Smooth muscle cell (in vitro differentiated cells): Measurements from ENCODE around the gene VAV2. TPM values are rescaled to one million over a fixed set of nuclear protein-coding genes. Genes with fewer than 3 reads are reported as not detected.

Experiments used
- DNase-seq: peaks from one replicate; lab custom pipeline; 2025; ENCODE audit not compliant: unreplicated experiment; lab: John Stamatoyannopoulos, UW
- H2AFZ ChIP-seq: fragments of 200-600 bp; sonication (generic); 2 replicates; pipeline ENCODE4 v1.6.0; 2016; ENCODE audit warnings: antibody characterized with exemption, low read depth, mild to moderate bottlenecking
- H3F3A ChIP-seq: fragments of 200-600 bp; sonication (generic); 2 replicates; pipeline ENCODE4 v1.6.0; 2017; ENCODE audit warnings: antibody characterized with exemption, low read depth
- H3K27ac ChIP-seq: fragments of 200-600 bp; sonication (generic); 2 replicates; pipeline ENCODE4 v1.5.1; 2016; ENCODE audit warnings: low read depth, mild to moderate bottlenecking
- H3K27me3 ChIP-seq: fragments of 200-600 bp; sonication (generic); 2 replicates; pipeline ENCODE4 v1.6.1; 2016; ENCODE audit warnings: low read depth, mild to moderate bottlenecking
- H3K36me3 ChIP-seq: fragments of 200-600 bp; sonication (generic); 2 replicates; pipeline ENCODE4 v1.5.1; 2016; ENCODE audit warnings: low read depth
- H3K4me1 ChIP-seq: fragments of 200-600 bp; sonication (generic); 2 replicates; pipeline ENCODE4 v1.5.1; 2016; ENCODE audit warnings: low read depth
- H3K4me2 ChIP-seq: fragments of 200-600 bp; sonication (generic); 2 replicates; pipeline ENCODE4 v1.6.0; 2016; ENCODE audit warnings: mild to moderate bottlenecking
- H3K4me3 ChIP-seq: fragments of 200-600 bp; sonication (generic); 2 replicates; pipeline ENCODE4 v1.5.1; 2016; ENCODE audit warnings: mild to moderate bottlenecking
- H3K79me2 ChIP-seq: fragments of 200-600 bp; sonication (generic); 2 replicates; pipeline ENCODE4 v1.6.0; 2016; ENCODE audit warnings: low read depth, mild to moderate bottlenecking
- H3K9ac ChIP-seq: fragments of 200-600 bp; sonication (generic); 2 replicates; pipeline ENCODE4 v1.6.0; 2016; ENCODE audit warnings: low read depth
- H3K9me3 ChIP-seq: fragments of 200-600 bp; sonication (generic); replicated peaks from 2 replicates; pipeline ENCODE4 v1.5.1; 2016; ENCODE audit warnings: low read depth
- H4K20me1 ChIP-seq: fragments of 200-600 bp; sonication (generic); 2 replicates; pipeline ENCODE4 v1.6.0; 2016; ENCODE audit warnings: low read depth
- WGBS: methylation state at CpG from one replicate; pipeline ENCODE4 v1.1.7; 2016; ENCODE audit warnings: low lambda C conversion rate; 5-methylcytosine and 5-hydroxymethylcytosine counted together
- polyA plus RNA-seq: library from polyadenylated mRNA; unstranded; fragments of >200 nt; fragmentation: Nextera tagmentation; extraction: Ambion mirVana; gene quantifications from 2 replicates; pipeline ENCODE4 v1.2.1, GENCODE V29; 2016
- total RNA-seq: library from RNA; depleted of rRNA; stranded (reverse); fragments of >200 nt; gene quantifications from 2 replicates; pipeline ENCODE4 v1.2.3, GENCODE V29; 2014
- TF ChIP-seq, protein P1 (sequence below): fragments of 200-600 bp; sonication (generic); IDR thresholded peaks from 2 replicates; pipeline ENCODE4 v1.5.1; 2017; ENCODE audit warnings: borderline replicate concordance, mild to moderate bottlenecking, antibody characterized with exemption; ENCODE audit not compliant: insufficient read depth, poor library complexity, severe bottlenecking

Gene VAV2
- total and polyA plus RNA-seq, 2 experiments from 2014 or later = 26.2 to 35.3 TPM

DNA sequence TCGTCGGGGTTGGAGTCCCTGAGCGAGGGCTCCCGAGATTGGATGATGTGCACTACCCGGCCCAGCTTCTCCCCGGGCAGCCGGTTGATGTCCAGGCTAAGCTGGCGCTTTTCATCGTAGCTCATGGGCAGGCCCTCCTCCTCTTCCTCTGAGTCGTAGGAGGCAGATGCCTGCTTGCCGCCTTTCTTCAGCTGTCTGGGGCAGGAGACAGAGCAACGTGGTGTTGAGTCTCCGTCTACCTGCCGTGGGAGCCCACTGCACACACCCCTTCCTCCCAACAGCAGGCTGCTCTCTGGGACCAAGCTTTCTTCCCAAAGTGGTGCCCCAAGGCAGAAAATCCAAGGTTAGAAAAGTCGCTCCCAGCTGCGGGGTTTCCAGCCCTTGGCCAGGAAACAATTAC, 44.0 kb upstream of the VAV2 start:
- 96% methylated on average over 16 of the region's 16 CpGs for WGBS
- H3K9me3 ChIP-seq = no peaks in the 10 kb centered on the region
- H3F3A ChIP-seq = peaks cover 4% of the 10 kb centered on the region
- H3K4me1 ChIP-seq = no peaks in the 10 kb centered on the region
- no peak overlapping the region for H3K4me3 ChIP-seq
- peaks cover 3% of the 10 kb centered on the region for H3K36me3 ChIP-seq
- no peak overlapping the region for H3K9ac ChIP-seq
- no peak overlapping the region for H2AFZ ChIP-seq
- no peaks in the 10 kb centered on the region for H4K20me1 ChIP-seq
- H3K4me2 ChIP-seq = no peak overlapping the region
- H3K27ac ChIP-seq = no peak overlapping the region
- DNase-seq = no peak
- H3K27me3 ChIP-seq = no peaks in the 10 kb centered on the region
- TF ChIP-seq, protein P1, sequence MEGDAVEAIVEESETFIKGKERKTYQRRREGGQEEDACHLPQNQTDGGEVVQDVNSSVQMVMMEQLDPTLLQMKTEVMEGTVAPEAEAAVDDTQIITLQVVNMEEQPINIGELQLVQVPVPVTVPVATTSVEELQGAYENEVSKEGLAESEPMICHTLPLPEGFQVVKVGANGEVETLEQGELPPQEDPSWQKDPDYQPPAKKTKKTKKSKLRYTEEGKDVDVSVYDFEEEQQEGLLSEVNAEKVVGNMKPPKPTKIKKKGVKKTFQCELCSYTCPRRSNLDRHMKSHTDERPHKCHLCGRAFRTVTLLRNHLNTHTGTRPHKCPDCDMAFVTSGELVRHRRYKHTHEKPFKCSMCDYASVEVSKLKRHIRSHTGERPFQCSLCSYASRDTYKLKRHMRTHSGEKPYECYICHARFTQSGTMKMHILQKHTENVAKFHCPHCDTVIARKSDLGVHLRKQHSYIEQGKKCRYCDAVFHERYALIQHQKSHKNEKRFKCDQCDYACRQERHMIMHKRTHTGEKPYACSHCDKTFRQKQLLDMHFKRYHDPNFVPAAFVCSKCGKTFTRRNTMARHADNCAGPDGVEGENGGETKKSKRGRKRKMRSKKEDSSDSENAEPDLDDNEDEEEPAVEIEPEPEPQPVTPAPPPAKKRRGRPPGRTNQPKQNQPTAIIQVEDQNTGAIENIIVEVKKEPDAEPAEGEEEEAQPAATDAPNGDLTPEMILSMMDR = no peak
- no peaks in the 10 kb centered on the region for H3K79me2 ChIP-seq

DNA sequence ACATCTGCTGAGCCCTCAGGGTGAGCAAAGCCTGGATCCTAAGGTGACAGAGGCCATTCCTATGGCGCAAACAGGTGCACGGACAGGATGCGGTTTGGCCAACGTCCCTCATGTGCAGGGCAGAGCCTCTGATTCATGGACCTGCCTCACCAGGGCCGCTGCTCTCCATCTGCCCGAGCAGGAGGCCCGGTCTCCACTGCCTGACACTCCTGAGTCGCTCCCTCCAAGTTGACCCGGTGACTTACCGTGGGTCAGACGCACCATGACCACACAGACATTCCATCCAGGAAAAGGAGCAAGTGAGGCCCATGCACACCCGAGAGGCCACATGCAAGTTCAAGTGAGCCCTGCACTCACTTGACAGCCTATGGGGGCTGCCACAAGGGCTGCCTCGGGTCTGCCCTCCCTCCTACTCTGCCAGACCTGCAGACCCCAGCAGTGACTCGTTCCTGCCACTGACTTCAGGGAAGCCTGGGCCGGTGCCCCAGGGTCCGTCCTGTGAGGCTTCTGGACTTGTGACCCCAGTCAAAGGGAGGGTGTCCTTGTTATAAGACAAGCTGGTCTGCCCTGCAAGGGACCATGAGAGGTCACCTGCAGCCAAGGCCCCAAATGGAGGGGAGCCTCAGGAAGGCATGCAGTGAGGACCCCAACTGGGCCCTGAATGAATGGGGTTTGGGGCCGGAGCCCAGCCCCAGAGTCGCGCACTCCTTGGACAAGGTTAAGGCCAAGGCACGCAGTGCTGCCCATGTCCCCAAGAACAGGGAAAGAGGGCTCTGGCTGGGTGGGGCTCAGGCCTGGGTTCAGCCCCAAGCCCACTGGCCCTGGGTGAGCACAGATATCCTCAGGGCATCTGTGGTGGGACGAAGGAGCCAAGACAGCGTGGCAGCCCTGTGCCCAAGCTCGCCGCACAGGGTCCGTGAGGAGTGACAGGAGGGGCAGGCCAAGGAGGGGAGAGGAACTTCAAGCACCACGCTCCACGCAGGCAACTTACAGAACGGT, 43.2 kb upstream of the VAV2 start:
- Histone ChIP-seq H3K27me3 (no peaks in the 10 kb centered on the region), H4K20me1 (no peaks in the 10 kb centered on the region), H3F3A (peaks cover 4% of the 10 kb centered on the region), H3K9ac (no peak overlapping the region), H3K36me3 (peaks cover 3% of the 10 kb centered on the region), H2AFZ (no peak overlapping the region), H3K79me2 (no peaks in the 10 kb centered on the region), H3K27ac (no peak overlapping the region), H3K4me2 (no peak overlapping the region), H3K4me1 (no peaks in the 10 kb centered on the region), H3K9me3 (no peaks in the 10 kb centered on the region), H3K4me3 (no peak overlapping the region)
- DNase-seq = no peak
- TF ChIP-seq, protein P1 = no peak
- WGBS = 98% methylated on average over 28 of the region's 28 CpGs

- H3K79me2 ChIP-seq = no peaks in the 10 kb centered on the region
- H2AFZ ChIP-seq = no peak overlapping the region
- no peaks in the 10 kb centered on the region for H3K4me1 ChIP-seq
- H3K27me3 ChIP-seq = no peaks in the 10 kb centered on the region
- no peak for DNase-seq
- TF ChIP-seq, protein P1 = no peak
- H3K27ac ChIP-seq = no peak overlapping the region
- H3K36me3 ChIP-seq = peaks cover 3% of the 10 kb centered on the region
- H3F3A ChIP-seq = peaks cover 4% of the 10 kb centered on the region
- no peak overlapping the region for H3K4me3 ChIP-seq
- H3K9me3 ChIP-seq = no peaks in the 10 kb centered on the region
- no peak overlapping the region for H3K9ac ChIP-seq
- 97% methylated on average over 19 of the region's 19 CpGs for WGBS
- H4K20me1 ChIP-seq = no peaks in the 10 kb centered on the region
- no peak overlapping the region for H3K4me2 ChIP-seq
Observed at GRCh38 chr9:134034215-134035040, 42.3 kb upstream of the VAV2 start.
